GM18907 (cell line): ENCODE data around the gene POU6F1.
"Not testable (repeated sequence)": the region's sequence is repeated elsewhere in the genome, so short reads cannot be mapped to it uniquely, and the experiment has no call there.

Source experiments
- ATAC-seq: cut with Tn5 transposase; IDR thresholded peaks from one replicate; pipeline ENCODE4 v1.9.1; 2021; ENCODE audit warnings: mild to moderate bottlenecking, moderate library complexity; ENCODE audit not compliant: unreplicated experiment

POU6F1 gene

DNA sequence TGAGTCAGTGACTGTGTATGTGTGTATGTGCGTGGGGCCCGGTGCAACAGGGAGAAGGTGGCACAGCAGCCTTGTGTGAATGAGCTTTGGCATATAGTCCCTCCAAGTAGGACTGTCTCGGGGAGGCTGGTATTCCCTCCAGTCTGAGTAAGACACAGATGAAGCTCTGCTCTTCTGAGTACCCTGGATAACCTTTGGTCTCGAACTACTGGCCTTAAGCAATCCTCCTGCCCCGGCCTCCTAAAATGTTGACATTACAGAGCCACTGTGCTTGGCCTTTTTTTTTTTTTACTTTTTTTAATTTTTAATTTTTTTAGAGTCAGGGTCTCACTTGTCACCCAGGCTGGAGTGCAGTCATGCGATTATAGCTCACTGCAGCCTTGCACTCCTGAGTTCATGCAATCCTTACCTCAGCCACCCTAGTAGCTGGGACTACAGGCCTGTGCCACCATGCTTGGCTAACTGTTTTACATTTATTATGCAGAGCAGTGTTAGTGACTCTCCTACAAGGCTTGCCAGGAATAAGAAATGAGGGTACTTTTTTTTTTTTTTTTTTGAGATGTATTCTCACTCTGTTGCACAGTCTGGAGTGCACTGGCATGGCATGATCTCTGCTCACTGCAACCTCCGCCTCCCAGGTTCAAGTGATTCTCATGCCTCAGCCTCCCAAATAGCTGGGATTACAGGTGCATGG lies 11.4 kb upstream of the POU6F1 start:
- no peak for ATAC-seq

DNA sequence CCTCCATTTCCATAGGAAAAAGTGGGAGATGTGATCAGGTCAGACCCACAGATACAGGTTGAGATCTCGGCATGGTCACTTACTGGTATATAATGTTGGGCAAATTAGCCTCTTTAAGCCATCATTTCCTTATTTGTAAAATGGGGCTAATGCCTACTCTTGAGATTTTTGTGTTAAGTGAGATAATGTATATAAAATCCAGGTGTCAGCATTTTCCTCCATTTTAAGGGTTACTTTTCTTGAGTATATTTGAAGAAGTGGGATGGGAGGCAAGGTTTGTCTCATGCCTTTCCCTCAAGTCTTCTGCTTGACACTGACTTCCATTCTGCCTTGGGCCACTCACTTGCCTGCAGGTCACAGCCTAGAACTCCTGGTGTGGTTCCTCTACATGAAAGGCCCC lies 10.1 kb upstream of the POU6F1 start:
- ATAC-seq: no peak

DNA sequence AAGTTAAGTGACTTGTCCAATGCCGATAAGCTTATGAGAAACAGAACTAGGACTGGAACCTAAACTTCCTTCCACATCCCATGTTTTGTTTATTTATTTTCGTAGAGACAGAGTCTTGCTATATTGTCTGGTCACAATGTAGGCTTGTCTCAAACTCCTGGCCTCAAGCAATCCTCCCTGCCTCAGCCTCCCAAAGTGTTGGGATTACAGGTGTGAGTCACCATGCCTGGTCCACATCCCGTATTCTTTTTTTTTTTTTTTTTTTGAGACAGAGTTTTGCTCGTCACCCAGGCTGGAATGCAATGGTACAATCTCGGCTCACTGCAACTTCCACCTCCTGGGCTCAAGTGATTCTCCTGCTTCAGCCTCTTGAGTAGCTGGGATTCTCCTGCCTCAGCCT lies 9.2 kb upstream of the POU6F1 start:
- ATAC-seq: not testable (repeated sequence)

DNA sequence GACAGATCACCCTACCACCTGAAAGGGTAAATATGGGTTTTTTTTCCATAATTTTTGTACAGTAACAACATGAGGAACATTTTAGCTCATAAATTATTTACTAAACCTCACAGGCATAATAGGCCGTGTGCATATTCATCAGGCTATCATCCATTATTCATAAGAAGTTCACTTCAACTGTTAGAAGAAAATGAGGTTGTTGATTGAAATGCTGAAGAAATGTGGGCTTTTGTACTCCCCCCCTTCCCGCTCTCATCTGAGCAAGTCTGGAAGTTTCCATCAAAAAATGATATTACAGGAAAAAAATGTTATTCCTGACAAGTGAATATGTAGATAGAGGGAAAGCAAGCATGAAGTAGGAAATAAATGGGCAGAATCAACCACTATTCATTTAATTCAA lies 7.9 kb upstream of the POU6F1 start:
- no peak for ATAC-seq

DNA sequence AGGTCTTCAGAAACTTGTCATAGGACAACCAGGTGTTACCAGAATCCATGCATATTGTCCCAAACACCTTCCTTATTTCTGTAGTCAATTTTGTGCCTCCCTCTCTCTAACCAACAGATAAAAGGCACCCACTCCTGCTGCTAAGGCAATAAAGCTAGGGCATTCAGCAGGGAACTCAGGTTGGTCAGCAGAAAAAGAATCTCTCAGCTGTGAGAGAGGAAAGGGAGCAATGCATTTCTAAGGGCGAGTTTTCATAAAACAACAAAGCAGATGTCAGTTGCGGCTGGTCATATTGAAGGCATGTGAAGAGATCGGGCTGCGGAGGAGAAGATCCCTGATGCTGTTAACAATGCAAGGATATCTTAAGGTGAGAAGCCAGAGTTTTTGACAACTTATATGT lies 7.4 kb upstream of the POU6F1 start:
- ATAC-seq: no peak

DNA sequence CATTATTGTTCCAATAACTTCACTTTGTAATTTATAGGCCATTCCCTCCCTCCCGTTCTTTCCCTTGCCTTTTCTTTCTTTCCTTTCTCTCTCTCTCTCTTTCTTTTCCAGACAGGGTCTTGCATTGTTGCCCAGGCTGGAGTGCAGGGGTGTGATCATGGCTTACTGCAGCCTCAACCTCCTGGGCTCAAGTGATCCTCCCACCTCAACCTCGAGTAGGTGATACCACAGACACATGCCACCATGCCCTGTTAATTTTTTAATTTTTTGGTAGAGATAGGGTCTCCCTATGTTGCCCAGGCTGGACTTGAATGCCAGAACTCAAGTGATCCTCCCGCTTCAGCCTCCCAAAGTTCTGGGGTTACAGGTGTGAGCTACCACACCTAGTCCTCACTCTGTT lies 6.8 kb upstream of the POU6F1 start:
- ATAC-seq: no peak

DNA sequence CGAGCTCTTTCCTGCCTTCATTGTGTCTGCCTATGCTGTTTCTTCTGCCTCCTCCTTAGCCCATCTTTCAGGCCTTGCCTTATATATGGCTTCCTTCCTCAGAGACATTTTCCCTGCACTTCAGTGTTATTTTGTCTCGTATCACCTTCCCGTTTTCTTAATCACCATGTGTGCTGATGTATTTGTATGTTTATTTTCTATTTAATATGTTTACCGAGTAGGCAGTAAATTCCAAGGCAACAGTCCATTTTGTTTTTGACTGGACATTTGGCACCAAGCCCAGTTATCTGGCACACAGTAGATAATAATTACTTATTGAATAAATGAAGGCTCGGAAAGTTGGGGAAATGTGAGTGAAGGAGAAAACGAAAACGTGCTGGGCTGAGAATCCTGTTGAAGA lies 4.6 kb upstream of the POU6F1 start:
- no peak for ATAC-seq

DNA sequence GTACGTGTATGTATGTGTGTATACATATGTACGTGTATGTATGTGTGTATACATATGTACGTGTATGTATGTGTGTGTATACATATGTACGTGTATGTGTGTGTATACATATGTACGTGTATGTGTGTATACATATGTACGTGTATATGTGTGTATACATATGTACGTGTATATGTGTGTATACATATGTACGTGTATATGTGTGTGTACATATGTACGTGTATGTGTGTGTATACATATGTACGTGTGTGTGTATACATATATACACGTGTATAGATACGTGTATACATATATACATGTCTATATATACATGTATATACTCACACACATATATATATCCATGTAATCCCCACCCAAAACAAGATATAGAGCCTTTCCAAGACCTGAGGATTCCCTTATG lies 2.0 kb upstream of the POU6F1 start:
- ATAC-seq: not testable (repeated sequence)

DNA sequence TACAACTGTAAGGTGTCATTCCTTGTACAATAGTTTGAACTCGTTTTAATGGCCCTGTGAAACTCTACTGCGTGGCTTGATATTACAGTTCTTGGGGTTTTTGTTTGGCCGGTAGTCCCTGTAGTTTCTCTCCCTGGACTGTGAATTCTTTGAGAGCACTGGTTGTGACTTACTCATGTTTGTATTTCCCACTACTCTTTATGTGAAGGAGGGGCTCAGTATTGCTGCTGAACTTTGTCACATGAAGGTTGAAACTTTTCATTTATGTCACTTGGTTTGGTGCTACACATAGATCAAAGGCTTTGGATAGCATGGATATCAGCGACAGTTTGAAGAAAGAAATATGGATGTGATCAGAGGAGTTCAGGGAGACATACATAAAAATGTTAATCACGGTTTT lies 1.5 kb upstream of the POU6F1 start:
- no peak for ATAC-seq

DNA sequence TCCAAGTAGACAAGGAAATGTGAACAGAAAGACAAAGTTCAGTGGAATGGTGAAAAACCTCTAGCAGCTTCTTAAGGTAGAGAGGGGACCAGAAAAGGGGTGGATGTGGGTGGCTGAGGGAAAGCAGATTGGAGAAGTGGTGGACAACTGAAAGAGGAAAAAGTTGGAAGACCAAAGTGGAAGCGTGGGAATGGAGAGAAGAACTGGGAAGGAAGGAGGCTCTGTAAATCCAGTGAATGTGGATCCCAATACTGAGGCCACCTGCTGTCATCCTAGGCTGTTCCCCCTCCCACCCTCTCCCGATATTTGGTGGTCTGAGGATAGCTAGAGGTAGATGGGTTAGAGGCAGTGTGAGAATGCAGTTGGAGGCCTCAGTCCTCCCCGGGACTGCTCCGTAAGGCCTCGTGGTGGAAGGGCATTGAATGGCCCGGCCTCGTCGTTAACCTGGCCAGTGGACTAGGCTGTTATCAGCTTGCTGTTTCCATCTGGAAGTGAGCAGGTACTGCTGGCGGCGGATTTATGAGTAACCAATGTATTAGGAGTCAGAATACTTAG lies 822 bp upstream of the POU6F1 start:
- ATAC-seq: no peak

DNA sequence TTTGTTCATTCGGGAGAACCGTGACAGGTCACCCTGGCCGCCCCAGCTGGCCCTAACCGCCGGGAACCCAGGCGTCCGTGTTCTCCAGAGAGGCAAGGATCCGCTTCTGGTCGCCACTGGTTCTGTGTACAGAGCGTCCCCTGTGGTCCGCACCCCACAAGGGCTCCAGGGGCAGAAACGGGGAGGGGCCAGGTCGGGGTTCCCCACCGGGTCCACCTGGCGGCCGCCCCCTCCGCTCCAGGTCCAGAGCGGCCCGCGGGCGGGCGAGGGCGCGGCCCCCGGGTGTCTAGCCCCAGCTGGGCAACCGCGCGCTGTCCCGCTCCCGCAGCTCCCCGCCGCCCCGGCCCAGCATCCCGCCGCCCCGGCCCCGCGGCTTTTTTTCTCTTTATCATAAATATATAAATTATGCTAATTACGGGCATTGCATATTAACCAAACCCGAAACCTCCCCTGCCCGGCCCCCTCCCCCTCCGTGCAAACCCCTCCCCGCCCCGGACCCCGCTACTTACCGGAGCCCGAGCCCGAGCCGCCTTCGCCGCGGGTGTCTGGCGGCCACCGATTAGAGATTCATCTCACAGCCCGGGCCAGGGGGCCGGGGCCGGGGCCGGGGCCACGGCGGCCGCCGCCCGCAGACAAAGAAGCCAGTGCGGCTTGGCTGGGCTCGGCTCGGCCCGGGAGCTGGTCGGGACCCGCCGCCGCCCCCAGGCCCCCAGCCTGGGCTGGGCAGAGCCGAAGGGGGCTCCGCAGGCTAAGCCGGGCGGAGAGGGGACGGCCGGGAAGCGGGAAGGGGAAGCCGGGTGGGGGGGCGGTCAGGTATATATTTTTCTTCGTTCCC lies 512 bp downstream of the POU6F1 start:
- ATAC-seq: peak; percentile 46

DNA sequence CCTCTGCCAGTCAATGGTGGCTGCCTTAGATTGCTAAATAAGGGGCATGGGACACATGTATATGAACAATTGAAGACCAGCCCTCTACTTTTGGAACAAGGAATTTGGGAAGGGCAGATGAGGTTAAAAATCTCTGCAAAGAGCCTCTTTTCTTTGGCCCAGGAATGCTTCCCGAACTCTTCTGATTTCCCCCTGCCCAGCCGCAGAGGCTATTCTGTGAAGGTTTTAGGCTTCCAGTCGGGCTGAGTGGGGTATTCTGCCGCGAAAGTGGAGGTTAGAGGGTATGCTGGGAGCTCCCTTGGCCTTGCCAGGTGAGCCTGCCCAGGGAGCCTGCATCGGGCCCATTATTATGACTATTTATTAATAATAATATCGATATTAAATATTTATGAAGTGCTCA lies 1.2 kb downstream of the POU6F1 start:
- no peak for ATAC-seq

DNA sequence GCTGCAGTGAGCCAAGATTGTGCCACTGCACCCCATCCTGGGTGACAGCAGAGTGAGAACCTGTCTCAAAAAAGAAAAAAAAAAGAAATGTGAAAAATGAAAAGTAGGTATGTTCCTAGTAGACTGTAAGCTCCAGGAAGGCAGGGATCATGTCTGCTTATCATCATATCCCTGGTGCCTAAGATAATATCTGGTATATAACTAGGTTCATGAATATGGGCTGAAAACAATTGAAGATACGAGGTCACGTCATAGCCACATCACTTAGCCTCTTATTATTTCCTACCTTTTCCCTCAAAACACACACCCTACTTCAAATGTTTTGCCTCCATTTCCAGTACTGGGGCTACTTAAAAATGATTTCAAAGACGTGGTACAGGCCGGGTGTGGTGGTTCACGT lies 3.0 kb downstream of the POU6F1 start:
- ATAC-seq: no peak

DNA sequence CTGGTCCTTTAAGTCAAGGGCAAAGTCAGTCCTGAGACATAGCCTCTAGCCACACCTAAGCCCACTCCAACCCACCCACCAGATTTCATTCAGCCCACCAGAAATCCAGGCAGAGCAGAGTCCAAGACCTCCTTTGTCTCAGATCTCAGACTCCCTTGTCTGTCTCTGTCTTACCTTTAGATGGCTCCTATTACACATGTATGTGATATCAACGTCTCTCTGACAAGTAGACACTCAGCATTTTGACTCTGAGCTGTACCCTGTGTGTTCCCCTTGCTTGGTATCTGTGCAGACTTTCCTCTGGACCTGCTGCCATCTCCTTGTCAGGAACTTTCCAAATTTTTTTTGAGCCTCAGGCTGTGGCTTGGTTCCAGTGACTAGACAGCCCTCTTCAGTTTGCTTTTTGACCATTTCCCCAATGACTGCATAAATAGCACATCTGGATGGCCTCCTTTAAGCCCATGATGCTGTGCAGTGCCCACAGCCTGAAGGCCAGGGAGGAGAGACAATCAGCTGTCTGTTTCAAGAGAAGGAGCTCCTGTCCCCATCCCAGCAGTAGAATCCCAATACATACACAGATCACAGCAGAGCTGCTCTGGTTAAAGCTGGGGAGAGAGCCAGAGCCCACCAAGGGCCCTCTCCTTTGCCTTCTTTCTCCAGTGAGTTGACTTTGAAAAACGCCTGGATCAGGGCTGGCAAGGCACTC lies 7.0 kb downstream of the POU6F1 start:
- no peak for ATAC-seq

DNA sequence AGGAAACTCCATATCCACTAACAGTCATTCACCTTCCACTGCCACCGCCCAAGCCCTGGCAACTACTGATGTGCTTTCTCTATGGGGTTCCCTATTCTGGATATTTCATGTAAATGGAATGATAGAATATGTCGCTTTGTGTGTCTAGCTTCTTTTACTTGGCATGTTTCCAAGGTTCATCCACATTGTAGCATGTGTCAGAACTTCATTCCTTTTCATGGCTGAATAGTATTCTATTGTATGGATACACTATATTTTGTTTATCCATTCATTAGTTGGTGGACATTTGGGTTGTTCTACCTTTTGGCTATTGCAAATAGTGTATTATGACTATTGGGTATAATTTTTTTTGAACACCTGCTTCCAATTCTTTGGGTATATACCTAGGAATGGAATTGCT lies 8.6 kb downstream of the POU6F1 start:
- no peak for ATAC-seq

DNA sequence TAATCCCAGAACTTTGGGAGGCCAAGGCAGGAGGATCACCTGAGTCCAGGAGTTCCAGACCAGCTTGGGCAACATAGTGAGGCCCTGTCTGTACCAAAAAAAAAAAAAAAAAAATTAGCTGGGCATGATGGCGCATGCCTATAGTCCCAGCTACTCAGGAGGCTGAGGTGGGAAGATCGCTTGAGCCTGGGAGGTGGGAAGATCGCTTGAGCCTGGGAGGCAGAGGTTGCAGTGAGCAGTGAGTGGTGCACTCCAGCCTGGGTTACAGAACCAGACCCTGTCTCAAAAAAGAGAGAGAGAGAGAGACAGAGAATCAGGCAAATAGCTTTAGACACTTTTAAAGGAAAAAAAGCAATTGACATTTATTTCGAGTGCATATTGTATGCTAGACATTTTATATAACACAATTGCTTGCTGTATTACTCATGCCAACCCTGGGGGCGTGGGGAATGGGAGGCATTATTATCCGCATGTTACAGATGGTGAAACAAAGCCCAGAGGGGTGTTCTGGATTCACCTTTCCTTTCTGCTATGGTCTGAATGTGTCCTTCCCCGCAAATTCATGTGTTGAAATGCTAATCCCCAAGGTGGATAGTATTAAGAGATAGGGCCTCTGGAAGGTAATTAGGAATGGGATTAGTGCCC lies 9.7 kb downstream of the POU6F1 start:
- ATAC-seq: no peak

DNA sequence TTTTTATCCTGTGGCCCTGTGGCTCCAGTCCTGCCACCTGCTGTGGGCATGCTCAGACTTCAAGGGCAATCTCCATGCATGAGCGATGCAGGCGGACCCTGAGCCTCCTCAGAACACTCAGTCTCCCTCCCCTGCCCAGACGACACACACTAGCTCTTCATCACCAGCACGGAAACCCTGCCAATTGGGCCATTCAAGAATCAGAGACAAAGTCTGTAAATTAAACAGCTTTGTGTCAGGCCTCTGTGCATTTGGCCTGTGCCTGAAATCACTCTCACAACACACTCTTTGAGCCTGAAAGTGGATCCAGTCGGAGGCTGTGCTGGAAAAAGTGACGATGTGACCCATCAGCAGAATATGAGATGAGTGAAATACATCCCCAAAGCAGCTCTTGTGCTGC lies 12.5 kb downstream of the POU6F1 start:
- ATAC-seq: no peak

DNA sequence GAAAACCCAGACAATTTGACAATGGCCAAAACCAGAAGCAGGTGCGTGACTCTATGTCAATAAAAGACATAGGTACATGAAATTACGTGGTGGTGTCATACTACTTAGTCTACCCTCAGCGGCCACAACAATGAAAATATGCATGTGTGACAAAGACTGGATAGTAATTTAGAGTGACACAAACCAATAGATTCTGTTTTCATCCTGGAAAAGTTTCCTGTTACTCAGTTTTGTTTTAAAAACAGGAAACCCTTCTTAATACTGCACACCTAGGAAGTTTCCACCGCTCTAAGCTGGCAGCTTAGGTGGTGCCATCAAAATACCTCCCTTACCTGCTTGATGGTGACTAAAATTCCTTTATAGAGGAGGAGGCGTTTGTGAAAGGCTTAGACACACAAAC lies 15.1 kb downstream of the POU6F1 start:
- no peak for ATAC-seq

DNA sequence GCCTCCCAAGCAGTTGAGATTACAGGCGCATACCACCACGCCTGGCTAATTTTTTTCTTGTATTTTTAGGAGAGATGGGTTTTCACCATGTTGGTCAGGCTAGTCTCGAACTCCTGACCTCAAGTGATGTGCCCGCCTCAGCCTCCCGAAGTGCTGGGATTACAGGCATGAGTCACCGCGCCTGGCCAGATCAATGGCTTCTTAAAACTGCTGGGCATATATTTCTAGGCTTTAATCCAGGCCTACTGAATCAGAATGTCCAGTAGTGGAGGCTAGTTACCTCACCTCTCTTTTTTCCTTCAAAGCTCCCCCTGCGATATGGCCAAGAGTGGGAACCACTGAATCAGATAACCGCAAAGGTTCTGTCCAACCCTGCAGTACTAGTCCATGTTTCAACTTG lies 17.1 kb downstream of the POU6F1 start:
- ATAC-seq: no peak

DNA sequence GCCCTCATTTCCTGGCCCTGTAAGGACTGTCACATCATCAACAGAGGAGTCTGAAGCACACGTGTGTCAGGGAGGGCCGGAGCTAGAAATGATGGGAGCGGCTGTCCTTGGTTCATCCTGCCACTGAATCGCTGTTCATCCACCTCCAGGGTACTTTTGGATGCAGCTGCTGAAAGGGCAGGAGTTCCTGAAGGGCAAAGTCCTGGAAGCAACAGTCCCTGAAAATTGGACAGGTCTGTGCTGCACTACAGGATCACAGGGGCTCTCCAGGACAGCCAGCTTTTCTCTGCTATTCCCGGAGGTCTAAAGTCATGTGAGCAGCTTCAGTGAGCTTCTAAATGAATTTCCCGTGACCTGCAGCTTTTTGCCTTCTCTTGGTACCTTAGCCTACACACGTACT lies 17.7 kb downstream of the POU6F1 start:
- ATAC-seq: no peak

DNA sequence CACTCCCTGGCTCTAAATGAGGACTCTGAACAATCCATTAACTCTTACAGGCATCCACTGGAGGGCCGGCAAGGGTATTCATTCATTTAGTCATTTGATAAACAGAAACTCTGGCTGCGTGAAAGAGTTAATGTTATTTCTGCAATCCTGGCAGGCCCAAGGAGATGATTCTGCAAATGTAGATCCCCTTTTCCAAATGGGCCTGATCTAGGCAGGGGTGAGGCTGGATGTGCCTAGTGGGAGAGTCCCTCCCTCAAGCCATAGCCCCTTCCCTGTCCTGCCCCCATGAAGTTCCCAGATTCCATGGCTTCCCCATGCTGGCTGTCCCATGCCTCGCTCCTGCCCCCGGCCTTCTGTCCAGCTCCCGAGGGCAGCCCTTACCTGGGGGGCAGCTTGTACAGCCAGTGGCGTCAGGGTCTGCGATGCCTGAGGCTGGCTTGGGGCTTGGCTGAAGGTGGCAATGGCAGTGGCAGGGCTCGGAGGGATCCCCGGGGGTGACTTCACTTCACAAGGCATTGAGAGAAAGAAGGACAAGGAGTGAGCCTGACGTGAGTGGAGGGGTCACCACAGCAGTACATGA lies 18.4 kb downstream of the POU6F1 start:
- ATAC-seq: no peak
